Natural killer cell (primary cell): ENCODE measurements around the gene ALDOC. TPM values are rescaled to one million over a fixed set of nuclear protein-coding genes. Genes with fewer than 3 reads are reported as not detected.

Source experiments
- ATAC-seq, 3 donors: fragments of 150-1000 bp in 2 of 3; fragments of 200-7000 bp in 1 of 3; cut with Tn5 transposase; 1 replicate in 1 of 3; 2 replicates in 2 of 3; pipeline ENCODE4 v1.10.0; 2021; ENCODE audit warnings: mild to moderate bottlenecking in 2 of 3, moderate library complexity in 2 of 3
- DNase-seq, 2 donors: peaks; one replicate each; pipeline versions ENCODE4 v3.0.0 to v3.0.0-alpha.2; 2013 to 2021; ENCODE audit warnings: mixed read lengths in 1 of 2
- H3K27ac ChIP-seq: one replicate; pipeline ENCODE4 v1.5.1; 2013; ENCODE audit warnings: mild to moderate bottlenecking, low read length
- H3K27me3 ChIP-seq: one replicate; pipeline ENCODE4 v1.6.1; 2013; ENCODE audit warnings: low read length; ENCODE audit not compliant: control insufficient read depth, insufficient read depth
- H3K36me3 ChIP-seq: one replicate; pipeline ENCODE4 v1.6.1; 2013; ENCODE audit warnings: low read length; ENCODE audit not compliant: control insufficient read depth, insufficient read depth
- H3K4me1 ChIP-seq: one replicate; pipeline ENCODE4 v1.6.1; 2013; ENCODE audit warnings: low read length; ENCODE audit not compliant: control insufficient read depth, insufficient read depth
- H3K4me3 ChIP-seq: one replicate; pipeline ENCODE4 v1.5.1; 2013; ENCODE audit warnings: low read length
- H3K9me3 ChIP-seq: one replicate; pipeline ENCODE4 v1.6.1; 2013; ENCODE audit warnings: low read length; ENCODE audit not compliant: control insufficient read depth, insufficient read depth
- H3K27ac Mint-ChIP-seq, 2 donors: one replicate each; pipeline ENCODE4 v1.8.0; 2022; ENCODE audit warnings: mild to moderate bottlenecking in 2 of 2, mixed read lengths in 2 of 2, moderate library complexity in 1 of 2
- H3K27me3 Mint-ChIP-seq, 2 donors: one replicate each; pipeline ENCODE4 v1.8.0; 2022; ENCODE audit warnings: low read depth in 2 of 2, mixed read lengths in 2 of 2
- H3K36me3 Mint-ChIP-seq: one replicate; pipeline ENCODE4 v1.8.0; 2022; ENCODE audit warnings: mixed read lengths
- H3K4me1 Mint-ChIP-seq, 2 donors: one replicate each; pipeline ENCODE4 v1.8.0; 2022; ENCODE audit warnings: mixed read lengths in 2 of 2
- H3K4me3 Mint-ChIP-seq: one replicate; pipeline ENCODE4 v1.8.0; 2022; ENCODE audit warnings: mild to moderate bottlenecking, moderate library complexity, mixed read lengths
- H3K9me3 Mint-ChIP-seq, 2 donors: one replicate each; pipeline ENCODE4 v1.8.0; 2022; ENCODE audit warnings: mixed read lengths in 2 of 2
- WGBS: methylation state at CpG from one replicate; pipeline ENCODE4 v1.1.7; 2013; ENCODE audit warnings: missing lambda C conversion rate; ENCODE audit not compliant: insufficient coverage; 5-methylcytosine and 5-hydroxymethylcytosine counted together
- intact Hi-C: fragments of 100-400 bp; cut with micrococcal nuclease; formaldehyde crosslinking; loops from one replicate; pipeline ENCODE4 v1.14.2; 2022
- total RNA-seq, 4 donors: library from RNA; stranded (reverse); fragments of 120-200 nt in 1 of 4; gene quantifications; one replicate each; pipeline versions ENCODE4 v1.2.3 to v1.2.4, GENCODE V29; 2013 to 2022
- TF ChIP-seq, protein P1 (sequence below): fragments of 200-600 bp; IDR thresholded peaks from one replicate; pipeline ENCODE4 v1.8.0; 2022; ENCODE audit warnings: antibody characterized with exemption

The ALDOC gene
- total RNA-seq, 3 donors from 2014 or later (not counting 1 experiment from before 2014, with no cell fraction given): 18.2 to 25.4 (median 23.0) TPM

- Mint-ChIP-seq H3K27me3 (peaks cover 0 to 2% of the 10 kb centered on the region in 2 donors), H3K4me3 (no peak overlapping the region), H3K36me3 (no peaks in the 10 kb centered on the region), H3K9me3 (no peaks in the 10 kb centered on the region), H3K27ac (no peak overlapping the region), H3K4me1 (no peaks in the 10 kb centered on the region)
- Histone ChIP-seq H3K36me3 (no peaks in the 10 kb centered on the region), H3K27ac (no peak overlapping the region), H3K27me3 (no peaks in the 10 kb centered on the region), H3K9me3 (no peaks in the 10 kb centered on the region), H3K4me1 (no peaks in the 10 kb centered on the region), H3K4me3 (no peak overlapping the region)
- ATAC-seq (no peak), DNase-seq (no peak)
- intact Hi-C loops: no loop called here
- TF ChIP-seq, protein P1, sequence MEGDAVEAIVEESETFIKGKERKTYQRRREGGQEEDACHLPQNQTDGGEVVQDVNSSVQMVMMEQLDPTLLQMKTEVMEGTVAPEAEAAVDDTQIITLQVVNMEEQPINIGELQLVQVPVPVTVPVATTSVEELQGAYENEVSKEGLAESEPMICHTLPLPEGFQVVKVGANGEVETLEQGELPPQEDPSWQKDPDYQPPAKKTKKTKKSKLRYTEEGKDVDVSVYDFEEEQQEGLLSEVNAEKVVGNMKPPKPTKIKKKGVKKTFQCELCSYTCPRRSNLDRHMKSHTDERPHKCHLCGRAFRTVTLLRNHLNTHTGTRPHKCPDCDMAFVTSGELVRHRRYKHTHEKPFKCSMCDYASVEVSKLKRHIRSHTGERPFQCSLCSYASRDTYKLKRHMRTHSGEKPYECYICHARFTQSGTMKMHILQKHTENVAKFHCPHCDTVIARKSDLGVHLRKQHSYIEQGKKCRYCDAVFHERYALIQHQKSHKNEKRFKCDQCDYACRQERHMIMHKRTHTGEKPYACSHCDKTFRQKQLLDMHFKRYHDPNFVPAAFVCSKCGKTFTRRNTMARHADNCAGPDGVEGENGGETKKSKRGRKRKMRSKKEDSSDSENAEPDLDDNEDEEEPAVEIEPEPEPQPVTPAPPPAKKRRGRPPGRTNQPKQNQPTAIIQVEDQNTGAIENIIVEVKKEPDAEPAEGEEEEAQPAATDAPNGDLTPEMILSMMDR: no peak
- WGBS: 81% methylated on average over 7 of the region's 7 CpGs
These were observed 45.8 kb downstream of the ALDOC start for GRCh38 chr17:28530926-28531325.

- Histone ChIP-seq H3K4me3 (no peak overlapping the region), H3K27me3 (no peaks in the 10 kb centered on the region), H3K4me1 (no peaks in the 10 kb centered on the region), H3K36me3 (no peaks in the 10 kb centered on the region), H3K27ac (no peak overlapping the region), H3K9me3 (no peaks in the 10 kb centered on the region)
- Mint-ChIP-seq H3K27me3 (peaks cover 0 to 2% of the 10 kb centered on the region in 2 donors), H3K4me3 (no peak overlapping the region), H3K36me3 (no peaks in the 10 kb centered on the region), H3K4me1 (no peaks in the 10 kb centered on the region), H3K9me3 (no peaks in the 10 kb centered on the region), H3K27ac (no peak overlapping the region)
- intact Hi-C loops: no loop called here
- WGBS: 96% methylated on average over 4 of the region's 4 CpGs
- TF ChIP-seq, protein P1: no peak
- ATAC-seq (no peak), DNase-seq (no peak)
These were observed 46.4 kb downstream of the ALDOC start for GRCh38 chr17:28530250-28530649.

DNA sequence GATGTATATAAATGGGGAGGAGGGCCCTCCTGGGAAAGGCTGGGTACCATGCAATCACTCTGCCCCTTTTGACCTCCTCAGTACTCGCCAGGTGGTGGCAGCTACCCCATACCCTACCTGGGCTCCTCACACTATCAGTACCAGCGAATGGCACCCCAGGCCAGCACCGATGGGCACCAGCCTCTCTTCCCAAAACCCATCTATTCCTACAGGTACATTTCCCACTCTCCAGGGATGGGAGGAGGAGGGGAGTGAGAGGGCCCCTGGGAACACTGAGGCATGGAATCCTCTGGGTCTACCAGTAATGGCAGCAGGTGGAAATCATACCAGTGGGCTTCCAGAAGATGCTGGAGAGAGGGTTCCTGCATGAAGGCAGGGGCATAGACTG is 47.7 kb downstream of the ALDOC start:
- TF ChIP-seq, protein P1: no peak
- Mint-ChIP-seq H3K4me1 (no peaks in the 10 kb centered on the region), H3K9me3 (no peaks in the 10 kb centered on the region), H3K27me3 (peaks cover 0 to 2% of the 10 kb centered on the region in 2 donors), H3K27ac (no peak overlapping the region), H3K36me3 (no peaks in the 10 kb centered on the region), H3K4me3 (no peak overlapping the region)
- Histone ChIP-seq H3K27ac (no peak overlapping the region), H3K9me3 (no peaks in the 10 kb centered on the region), H3K4me1 (no peaks in the 10 kb centered on the region), H3K4me3 (no peak overlapping the region), H3K36me3 (no peaks in the 10 kb centered on the region), H3K27me3 (no peaks in the 10 kb centered on the region)
- DNase-seq (no peak), ATAC-seq (no peak)
- 86% methylated on average over 2 of the region's 3 CpGs for WGBS
- intact Hi-C loops: no loop called here

GRCh38 chr17:28528327-28529012 is 48.2 kb downstream of the ALDOC start:
- TF ChIP-seq, protein P1: no peak
- H3K27ac Mint-ChIP-seq: no peak overlapping the region
- H3K36me3 ChIP-seq: no peaks in the 10 kb centered on the region
- H3K9me3 ChIP-seq: no peaks in the 10 kb centered on the region
- no peaks in the 10 kb centered on the region for H3K4me1 Mint-ChIP-seq
- H3K4me1 ChIP-seq: no peaks in the 10 kb centered on the region
- WGBS: 74% methylated on average over 9 of the region's 9 CpGs
- ATAC-seq: no peak
- DNase-seq: no peak
- no peak overlapping the region for H3K27ac ChIP-seq
- H3K27me3 Mint-ChIP-seq: peaks cover 0 to 2% of the 10 kb centered on the region in 2 donors
- no peak overlapping the region for H3K4me3 Mint-ChIP-seq
- no peaks in the 10 kb centered on the region for H3K27me3 ChIP-seq
- no peaks in the 10 kb centered on the region for H3K36me3 Mint-ChIP-seq
- intact Hi-C loops: no loop called here
- no peak overlapping the region for H3K4me3 ChIP-seq
- no peaks in the 10 kb centered on the region for H3K9me3 Mint-ChIP-seq
